A204.1 (cell line): ENCODE results near the gene SLC9A3.

Experiments used
- FAIRE-seq: peaks from 2 replicates; lab custom pipeline; 2012; peaks lifted over from hg19 to GRCh38; lab: Jason Lieb, UNC

SLC9A3 gene

GRCh38 chr5:554284-554988 is 30.2 kb upstream of the SLC9A3 start:
- FAIRE-seq: no peak

DNA sequence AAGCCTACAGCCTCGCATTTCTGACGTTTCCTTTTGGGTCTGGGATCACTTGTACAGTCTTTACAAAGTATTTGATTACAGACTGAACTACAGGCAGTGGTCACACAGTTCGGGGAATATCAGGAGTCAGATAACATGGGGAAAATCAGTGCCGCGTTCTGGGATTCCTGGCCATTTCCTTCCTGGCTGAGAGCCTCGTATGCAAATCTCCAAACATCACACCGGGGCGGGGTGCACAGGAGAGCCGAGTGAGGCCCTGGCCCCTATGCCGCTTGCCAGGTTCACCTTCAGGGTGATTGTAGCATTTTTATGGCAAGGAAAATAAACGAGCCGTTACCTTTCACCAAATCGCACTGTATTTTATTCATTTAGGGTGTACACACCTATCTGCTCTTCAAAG is 29.6 kb upstream of the SLC9A3 start:
- no peak for FAIRE-seq

DNA sequence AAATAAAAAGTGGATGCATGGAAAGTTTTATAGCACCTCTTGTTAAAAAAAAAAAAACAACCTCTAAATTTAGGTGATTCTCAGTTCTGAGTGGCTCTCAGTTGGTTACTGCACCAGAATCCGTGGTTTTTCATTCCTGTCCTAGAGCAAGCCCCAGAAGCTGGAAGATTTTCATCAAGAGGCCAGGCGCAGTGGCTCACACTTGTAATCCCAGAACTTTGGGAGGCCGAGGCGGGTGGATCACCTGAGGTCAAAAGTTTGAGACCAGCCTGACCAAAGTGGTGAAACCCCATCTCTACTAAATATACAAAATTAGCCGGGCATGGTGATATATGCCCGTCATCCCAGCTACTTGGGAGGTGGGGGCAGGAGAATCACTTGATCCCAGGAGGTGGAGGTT is 27.2 kb upstream of the SLC9A3 start:
- FAIRE-seq: no peak

DNA sequence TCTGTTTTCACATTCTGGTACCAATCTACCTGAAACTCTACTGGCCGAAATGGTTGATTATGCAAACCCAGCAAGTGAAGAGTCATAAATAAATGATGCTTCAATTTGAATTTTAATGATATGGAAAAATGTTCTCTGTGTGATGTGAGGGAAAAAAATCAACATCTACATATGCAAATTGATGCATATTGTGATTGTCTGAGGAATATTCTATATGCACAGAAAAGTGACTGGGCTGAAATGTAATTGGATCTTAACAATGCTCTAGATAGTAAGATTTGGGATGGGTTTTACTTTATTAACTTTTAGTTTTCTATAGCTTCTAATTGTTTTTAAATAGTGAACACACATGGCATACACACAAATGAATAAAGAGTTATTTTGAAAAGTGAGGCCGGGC is 25.0 kb upstream of the SLC9A3 start:
- no peak for FAIRE-seq

DNA sequence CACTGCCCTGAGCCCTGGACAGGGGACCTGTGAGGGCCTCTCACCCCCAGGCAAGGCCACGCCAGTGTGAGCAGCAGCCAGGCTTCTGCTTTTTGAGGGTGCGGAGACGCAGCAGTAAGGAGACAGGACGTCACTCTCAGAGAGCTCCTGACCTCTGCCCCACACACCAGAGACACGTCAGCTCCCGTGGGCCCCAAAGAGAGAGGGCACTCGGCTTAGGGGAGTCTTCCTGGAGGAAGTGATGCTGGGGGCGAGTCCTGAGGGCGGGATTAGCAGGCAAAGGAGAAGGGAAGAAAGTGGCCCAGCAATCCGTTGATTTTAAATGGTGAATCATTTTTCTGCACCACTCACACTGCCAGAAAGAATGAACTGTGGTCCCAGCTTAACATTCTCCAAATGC is 24.0 kb upstream of the SLC9A3 start:
- FAIRE-seq: no peak

DNA sequence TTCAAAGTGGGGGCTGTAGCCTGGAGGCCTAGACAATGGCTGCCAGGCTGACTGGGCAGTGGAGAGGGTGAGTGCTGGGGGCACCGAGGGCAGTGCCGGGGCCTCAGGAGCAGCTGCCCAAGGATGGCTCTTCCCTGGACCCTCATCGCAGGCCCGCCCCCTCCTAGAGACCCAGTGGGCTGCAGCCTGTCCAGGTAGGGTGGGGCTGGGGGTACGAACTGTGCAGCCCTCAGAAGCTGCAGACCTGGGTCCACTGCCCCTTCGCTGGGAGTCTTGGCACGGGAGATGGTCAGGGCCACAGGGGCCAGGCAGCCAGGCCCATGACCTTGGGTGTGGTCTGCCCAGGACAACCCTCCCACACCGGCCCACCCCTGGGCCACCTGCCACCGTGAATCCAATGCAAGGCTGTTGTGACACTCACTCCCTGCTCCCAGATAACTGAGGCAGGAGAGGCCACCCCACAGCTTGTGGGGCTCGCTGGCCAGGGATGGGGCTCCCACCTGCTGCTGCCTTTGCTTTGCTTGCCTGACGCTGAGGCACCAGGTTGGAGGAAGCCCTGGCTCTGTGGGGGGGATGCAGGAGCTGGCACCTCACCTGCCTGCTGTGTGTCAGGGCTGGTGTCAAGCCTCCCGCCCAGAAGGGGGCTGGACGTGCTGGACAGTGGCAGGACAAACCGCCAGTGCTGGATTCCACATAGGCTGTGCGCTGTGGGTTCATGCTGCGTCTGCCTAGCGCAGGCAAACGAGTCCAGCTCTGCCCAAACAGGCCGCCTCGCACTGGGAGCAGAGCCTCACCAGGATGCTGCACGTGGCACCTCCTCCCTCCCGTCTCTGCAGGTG is 23.1 kb upstream of the SLC9A3 start:
- no peak for FAIRE-seq

- no peak for FAIRE-seq
Observed at GRCh38 chr5:546376-546908, 22.2 kb upstream of the SLC9A3 start.

DNA sequence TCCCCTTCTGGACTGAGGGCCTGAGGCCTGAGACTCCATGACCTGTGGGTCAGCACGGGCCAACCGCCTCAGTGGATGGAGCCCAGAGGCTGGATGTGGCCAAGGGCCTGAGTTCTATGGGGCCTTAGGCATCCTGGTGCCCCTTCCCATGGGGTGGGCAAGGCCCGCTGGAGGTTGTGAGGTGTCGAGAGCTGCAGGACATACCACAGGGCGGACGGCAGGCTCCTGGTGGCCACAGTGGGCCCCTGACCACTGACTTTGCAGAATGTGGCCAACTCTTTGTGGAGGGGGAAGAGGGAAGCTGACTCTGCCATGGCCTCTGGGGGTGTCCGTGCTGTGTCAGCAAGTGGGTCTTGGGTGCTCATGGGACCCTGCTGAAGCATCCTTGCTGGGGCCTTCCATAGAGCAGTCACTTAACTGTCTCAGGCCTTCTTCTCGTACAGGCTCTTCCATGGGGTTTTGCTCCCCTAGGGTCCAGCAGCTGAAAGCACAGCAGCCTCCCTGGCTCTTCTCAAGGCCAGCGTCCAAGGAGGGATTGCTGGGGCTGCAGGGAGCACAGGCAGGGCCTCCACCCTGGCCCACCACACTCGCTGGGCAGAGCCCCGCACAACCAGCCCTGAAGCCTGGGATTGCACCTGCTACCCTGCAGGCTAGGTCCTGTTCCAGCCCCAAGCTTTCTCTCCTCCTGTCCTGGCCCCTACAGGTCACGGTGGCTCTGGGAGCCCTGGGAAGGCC is 21.6 kb upstream of the SLC9A3 start:
- FAIRE-seq: no peak

DNA sequence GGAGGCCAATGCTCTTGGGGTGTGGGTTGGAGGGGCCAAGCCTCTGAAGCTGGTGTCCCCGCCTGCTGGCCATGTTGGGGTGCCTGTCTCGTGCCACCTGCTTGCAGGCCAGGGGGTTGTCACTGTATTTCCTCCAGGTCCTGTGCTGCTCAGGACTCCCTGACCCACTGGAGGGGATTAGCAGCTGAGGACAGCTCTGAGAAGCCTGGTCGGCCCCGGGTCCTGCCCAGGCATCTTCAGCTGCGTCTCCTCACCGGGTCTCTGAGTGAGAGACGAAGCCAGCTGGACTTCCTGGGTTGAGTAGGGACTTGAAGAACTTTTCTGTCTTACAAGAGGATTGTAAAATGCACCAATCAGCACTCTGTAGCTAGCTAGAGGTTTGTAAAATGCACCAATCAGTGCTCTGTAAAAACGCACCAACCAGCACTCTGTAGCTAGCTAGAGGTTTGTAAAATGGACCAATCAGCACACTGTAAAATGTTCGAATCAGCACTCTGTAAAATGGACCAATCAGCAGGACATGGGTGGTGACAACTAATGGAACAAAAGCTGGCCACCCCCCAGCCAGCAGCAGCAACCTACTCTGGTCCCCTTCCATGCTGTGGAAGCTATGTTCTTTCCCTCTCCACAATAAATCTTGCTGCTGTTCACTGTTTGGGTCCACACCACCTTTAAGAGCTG is 20.6 kb upstream of the SLC9A3 start:
- FAIRE-seq: no peak

- no peak for FAIRE-seq
Observed at GRCh38 chr5:543755-544674, 19.8 kb upstream of the SLC9A3 start.

- no peak for FAIRE-seq
Observed at GRCh38 chr5:543351-543750, 19.1 kb upstream of the SLC9A3 start.

DNA sequence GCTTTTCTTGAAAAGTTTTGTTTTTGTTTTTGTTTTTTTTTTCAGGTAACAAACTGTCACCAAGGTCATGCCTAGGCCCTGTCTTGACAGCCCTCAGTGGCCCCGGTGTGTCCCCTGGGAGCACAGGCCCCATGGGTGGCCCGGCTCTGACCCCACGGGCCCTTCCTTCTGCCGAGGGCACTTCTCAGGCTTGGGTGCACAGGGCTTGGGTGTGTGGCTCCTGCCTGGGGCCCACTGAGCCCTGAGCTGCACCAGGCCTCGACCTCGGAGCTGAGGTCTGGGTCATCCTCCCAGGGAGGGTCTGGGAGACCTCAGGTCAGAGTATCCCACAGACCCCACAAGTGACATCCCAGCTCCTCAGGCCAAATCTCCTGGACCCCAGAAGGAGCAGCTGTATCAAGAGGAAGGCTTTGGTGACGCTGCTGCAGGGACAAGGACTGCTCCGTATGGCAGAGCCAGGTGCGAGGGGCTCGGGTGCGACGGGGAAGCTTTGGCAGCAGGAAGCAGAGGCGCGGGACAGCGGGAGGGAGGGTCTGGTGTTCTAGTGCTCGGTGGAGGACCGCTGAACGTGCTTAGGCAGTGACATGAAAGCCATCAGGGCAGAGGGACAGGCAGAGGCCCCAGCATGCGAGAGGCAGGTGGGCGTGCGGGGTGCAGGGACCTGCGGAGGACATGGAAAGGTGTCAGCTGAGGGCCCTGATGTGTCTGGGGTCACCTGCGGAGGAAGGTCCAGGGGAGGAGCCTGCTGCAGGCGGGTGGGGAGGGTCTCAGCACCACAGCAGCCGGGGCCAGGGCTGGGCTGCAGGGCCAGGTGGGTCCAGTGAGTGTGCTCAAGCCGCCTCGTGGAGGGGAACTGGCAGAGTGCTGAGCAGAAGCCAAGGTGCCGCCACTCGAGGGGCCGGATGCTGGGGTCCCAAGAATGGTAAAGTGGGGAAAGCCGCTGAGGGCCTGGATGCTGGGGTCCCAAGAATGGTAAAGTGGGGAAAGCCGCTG is 18.4 kb upstream of the SLC9A3 start:
- FAIRE-seq: no peak

DNA sequence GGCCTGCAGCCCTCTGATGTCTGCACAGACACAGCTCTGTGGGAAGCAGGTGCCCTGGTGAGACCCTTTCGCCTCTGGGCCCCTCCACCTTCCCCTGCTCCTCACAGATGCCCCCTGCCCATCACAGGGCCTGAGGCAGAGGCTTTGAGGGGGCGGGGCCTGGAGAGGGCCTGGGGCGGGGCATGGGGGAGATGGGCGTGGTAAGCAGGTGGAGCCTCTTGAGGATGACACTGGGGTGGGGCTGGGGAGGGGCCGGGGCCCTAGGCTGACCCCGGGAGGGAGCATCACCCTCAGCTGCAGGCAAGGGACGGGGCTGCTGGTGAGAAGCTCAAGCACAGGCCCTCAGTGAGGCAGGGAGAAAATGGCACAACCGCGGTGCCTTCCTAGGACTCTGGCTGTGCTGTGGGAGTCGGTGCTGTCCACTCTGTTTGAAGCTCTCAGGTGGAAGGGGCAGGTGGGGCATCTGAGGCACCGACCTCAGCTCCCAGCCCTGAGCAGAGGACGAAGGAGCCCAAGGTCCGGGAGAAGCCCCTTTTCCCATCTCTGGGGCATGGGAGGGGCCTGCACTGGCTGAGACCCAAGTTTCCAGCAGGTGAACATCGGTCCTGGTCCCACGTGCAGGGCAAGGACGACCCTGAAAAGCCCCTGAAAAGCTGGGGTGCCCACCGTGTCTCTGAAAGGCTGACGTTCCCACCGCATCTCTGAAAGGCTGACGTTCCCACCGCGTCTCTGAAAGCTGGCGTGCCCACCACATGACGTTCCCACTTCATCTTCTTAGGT is 17.5 kb upstream of the SLC9A3 start:
- FAIRE-seq: no peak

DNA sequence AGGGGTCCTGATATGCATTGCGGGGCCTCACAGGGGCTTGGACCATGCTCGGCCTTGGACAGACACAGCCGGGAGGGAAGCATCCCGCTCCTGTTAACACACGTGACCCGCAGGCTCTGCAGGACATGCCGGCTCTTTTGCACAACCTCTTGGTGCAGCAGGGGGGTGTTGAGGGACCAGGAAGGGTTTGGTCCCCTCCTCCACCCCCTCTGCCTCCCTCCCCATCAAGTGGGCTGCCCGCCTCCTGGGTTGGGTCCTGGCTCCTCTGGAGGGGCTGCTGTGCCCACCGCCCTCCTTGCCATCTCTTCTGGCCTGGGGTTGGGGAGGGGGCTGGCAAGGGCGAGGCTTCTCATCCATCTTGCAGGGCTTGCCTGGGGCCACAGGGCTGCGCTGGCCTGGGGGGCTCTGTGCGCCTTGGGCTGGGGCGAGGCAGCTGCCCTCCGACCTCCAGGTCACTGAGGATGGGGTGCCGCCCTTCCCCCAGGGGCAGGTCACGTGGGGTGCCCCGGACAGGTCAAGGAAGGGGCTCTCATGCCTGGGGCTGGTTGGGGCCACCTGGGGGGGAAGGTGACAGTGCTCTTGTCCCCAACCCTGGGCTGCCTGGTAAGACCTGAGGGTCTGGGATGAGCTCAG is 16.8 kb upstream of the SLC9A3 start:
- no peak for FAIRE-seq

DNA sequence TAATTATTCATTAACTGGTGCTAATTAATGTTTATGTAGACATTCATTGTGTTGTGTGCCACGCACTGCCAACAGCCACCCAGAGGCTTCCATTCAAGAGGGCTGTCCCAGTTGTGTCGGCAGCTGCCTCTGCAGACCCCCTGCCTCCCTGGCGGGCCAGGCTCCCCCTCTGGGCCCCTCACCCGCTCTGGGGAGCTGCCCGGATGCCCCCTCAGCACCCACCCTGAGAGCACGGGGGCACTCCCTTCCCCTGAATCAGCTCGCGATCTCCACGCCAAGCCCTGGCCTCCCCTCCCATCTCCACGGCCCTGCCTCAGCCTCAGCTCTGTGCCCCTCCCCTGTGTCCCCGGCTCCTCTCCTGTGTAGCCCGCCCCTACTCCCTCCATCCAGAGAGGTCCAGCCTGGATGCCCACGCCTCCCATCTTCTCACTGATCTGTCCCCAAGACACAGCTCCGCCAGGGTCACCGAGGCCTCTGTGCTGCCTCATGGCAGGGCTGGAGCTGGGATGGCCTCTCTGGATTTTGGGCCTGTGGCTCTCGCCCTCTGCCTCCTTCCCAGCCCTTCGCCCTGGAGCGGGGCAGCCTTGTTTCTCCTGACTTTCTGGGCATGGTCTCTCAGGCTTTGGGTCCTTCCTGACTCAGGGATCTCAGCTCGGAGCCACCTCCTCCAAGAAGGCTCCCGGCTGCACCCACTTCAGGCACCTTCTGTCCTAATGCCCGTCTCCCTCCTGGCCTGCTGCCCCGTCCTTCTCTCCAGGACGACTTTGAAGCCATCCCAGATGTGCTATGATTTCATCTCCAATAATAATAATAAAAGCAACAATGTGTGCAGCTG is 16.0 kb upstream of the SLC9A3 start:
- no peak for FAIRE-seq

- FAIRE-seq: no peak
Observed at GRCh38 chr5:539469-540070, 15.3 kb upstream of the SLC9A3 start.

DNA sequence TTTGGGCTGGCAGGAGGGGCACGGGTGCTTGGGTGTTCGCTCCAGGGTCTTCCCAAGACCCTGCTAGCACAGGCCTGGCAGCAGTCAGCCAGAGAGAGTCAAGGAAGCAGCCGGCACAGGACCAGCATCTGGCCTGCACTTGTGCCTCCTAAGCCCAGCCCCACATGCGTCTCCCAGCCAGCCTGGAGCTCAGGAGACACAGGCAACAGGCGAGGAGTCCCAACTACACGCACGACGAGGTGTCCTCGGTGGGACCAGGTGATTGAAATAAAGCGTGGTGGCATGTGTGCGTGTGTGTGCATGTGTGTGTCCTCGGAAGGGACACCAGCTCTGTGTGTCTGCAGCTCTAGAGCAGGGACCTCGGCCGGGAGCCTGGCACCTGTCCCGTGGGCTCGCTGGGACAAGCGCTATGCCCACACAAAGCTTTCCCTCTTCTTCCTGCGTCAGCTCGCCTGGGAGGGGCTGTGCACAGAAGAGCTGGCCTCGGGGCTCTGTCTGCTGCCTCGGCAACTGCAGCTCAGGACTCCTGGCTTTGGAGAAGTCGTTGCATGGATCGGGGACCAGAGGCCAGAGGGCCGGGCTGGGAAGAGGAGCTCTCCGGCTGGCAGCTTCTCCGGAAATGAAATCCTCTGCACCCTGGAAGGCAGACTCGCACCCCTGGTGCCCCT is 14.7 kb upstream of the SLC9A3 start:
- FAIRE-seq: no peak
